ENCODE results near the gene CELF2.

CELF2 gene

GRCh38 chr10:11193001-11193551 lies 175.4 kb downstream of the CELF2 start:
- DNase-seq (ENCODE audit: low read depth in 2 of 2, low spot score in 1 of 2) = no peak

GRCh38 chr10:11194859-11195586 lies 177.4 kb downstream of the CELF2 start:
- DNase-seq (ENCODE audit: low read depth in 2 of 2, low spot score in 1 of 2) = no peak

GRCh38 chr10:11195623-11196022 lies 178.0 kb downstream of the CELF2 start:
- no peak for DNase-seq (ENCODE audit: low read depth in 2 of 2, low spot score in 1 of 2)

GRCh38 chr10:11197266-11197712 lies 179.6 kb downstream of the CELF2 start:
- no peak for DNase-seq (ENCODE audit: low read depth in 2 of 2, low spot score in 1 of 2)

- no peak for DNase-seq (ENCODE audit: low read depth in 2 of 2, low spot score in 1 of 2)
Observed at GRCh38 chr10:11197878-11198277, 180.2 kb downstream of the CELF2 start.

GRCh38 chr10:11201911-11202310 lies 184.2 kb downstream of the CELF2 start:
- no peak for DNase-seq (ENCODE audit: low read depth in 2 of 2, low spot score in 1 of 2)

GRCh38 chr10:11204351-11204942 lies 186.8 kb downstream of the CELF2 start:
- DNase-seq (ENCODE audit: low read depth in 2 of 2, low spot score in 1 of 2) = no peak

- DNase-seq (ENCODE audit: low read depth in 2 of 2, low spot score in 1 of 2) = no peak
Observed at GRCh38 chr10:11205030-11205772, 187.5 kb downstream of the CELF2 start.

- DNase-seq (ENCODE audit: low read depth in 2 of 2, low spot score in 1 of 2) = no peak
Observed at GRCh38 chr10:11206676-11207559, 189.2 kb downstream of the CELF2 start.

GRCh38 chr10:11207560-11207844 lies 189.8 kb downstream of the CELF2 start:
- no peak for DNase-seq (ENCODE audit: low read depth in 2 of 2, low spot score in 1 of 2)

- no peak for DNase-seq (ENCODE audit: low read depth in 2 of 2, low spot score in 1 of 2)
Observed at GRCh38 chr10:11208243-11208642, 190.6 kb downstream of the CELF2 start.

- DNase-seq (ENCODE audit: low read depth in 2 of 2, low spot score in 1 of 2) = no peak
Observed at GRCh38 chr10:11208908-11209829, 191.5 kb downstream of the CELF2 start.

- DNase-seq (ENCODE audit: low read depth in 2 of 2, low spot score in 1 of 2) = no peak
Observed at GRCh38 chr10:11209830-11210181, 192.1 kb downstream of the CELF2 start.

GRCh38 chr10:11210211-11210922 lies 192.7 kb downstream of the CELF2 start:
- no peak for DNase-seq (ENCODE audit: low read depth in 2 of 2, low spot score in 1 of 2)

- DNase-seq (ENCODE audit: low read depth in 2 of 2, low spot score in 1 of 2) = no peak
Observed at GRCh38 chr10:11212288-11213085, 194.8 kb downstream of the CELF2 start.

- DNase-seq (ENCODE audit: low read depth in 2 of 2, low spot score in 1 of 2) = no peak
Observed at GRCh38 chr10:11213137-11213536, 195.5 kb downstream of the CELF2 start.

GRCh38 chr10:11214407-11214806 lies 196.7 kb downstream of the CELF2 start:
- DNase-seq (ENCODE audit: low read depth in 2 of 2, low spot score in 1 of 2) = no peak

GRCh38 chr10:11215471-11215870 lies 197.8 kb downstream of the CELF2 start:
- DNase-seq (ENCODE audit: low read depth in 2 of 2, low spot score in 1 of 2) = no peak

- DNase-seq (ENCODE audit: low read depth in 2 of 2, low spot score in 1 of 2) = no peak
Observed at GRCh38 chr10:11217521-11217920, 199.8 kb downstream of the CELF2 start.

All from stimulated activated CD8-positive, alpha-beta memory T cell treated with anti-CD3 and anti-CD28 coated beads, Interleukin-4, amount 100 ng/mL, for 4 hours (primary cell).